ENCODE measurements around the gene UVRAG. TPM values are rescaled to one million over a fixed set of nuclear protein-coding genes. Genes with fewer than 3 reads are reported as not detected.
A peak's percentile ranks its signal among the peaks of the same experiment; 100 is the strongest.

Gene UVRAG
- total RNA-seq, 1 donor from 2014 or later, result 14.7 TPM

- Histone ChIP-seq H3K27ac (no peak overlapping the region), H3K4me1 (peaks cover 14% of the 10 kb centered on the region), H3K4me3 (no peak overlapping the region), H3K27me3 (no peaks in the 10 kb centered on the region), H3K36me3 (no peaks in the 10 kb centered on the region), H3K9me3 (no peaks in the 10 kb centered on the region)
- intact Hi-C loops (cut with DNase I), result no loop called here
- DNase-seq (ENCODE audit: extremely low spot score in 2 of 2), result no peak
- TF ChIP-seq POLR2A (IDR thresholded peaks at IDR 0.05), result no peak
- no peak for TF ChIP-seq CTCF (IDR thresholded peaks at IDR 0.05)
- no peak for TF ChIP-seq POLR2AphosphoS5 (IDR thresholded peaks at IDR 0.05; ENCODE audit: insufficient read depth in 1 of 2, low read depth in 1 of 2)
Measured at GRCh38 chr11:75839851-75840250, 24.8 kb downstream of the UVRAG start.

- intact Hi-C loops (cut with DNase I), result no loop called here
- Histone ChIP-seq H3K4me3 (no peak overlapping the region), H3K9me3 (no peaks in the 10 kb centered on the region), H3K27ac (no peak overlapping the region), H3K27me3 (no peaks in the 10 kb centered on the region), H3K36me3 (no peaks in the 10 kb centered on the region), H3K4me1 (peaks cover 14% of the 10 kb centered on the region)
- no peak for DNase-seq (ENCODE audit: extremely low spot score in 2 of 2)
- no peak for TF ChIP-seq POLR2AphosphoS5 (IDR thresholded peaks at IDR 0.05; ENCODE audit: insufficient read depth in 1 of 2, low read depth in 1 of 2)
- TF ChIP-seq CTCF (IDR thresholded peaks at IDR 0.05), result no peak
- no peak for TF ChIP-seq POLR2A (IDR thresholded peaks at IDR 0.05)
Measured at GRCh38 chr11:75840522-75840921, 25.5 kb downstream of the UVRAG start.

- H3K27ac ChIP-seq, result no peak overlapping the region
Measured at GRCh38 chr11:75841739-75842138, 26.7 kb downstream of the UVRAG start.

GRCh38 chr11:75845324-75845723, 30.3 kb downstream of the UVRAG start:
- TF ChIP-seq POLR2A (IDR thresholded peaks at IDR 0.05) (no peak), CTCF (IDR thresholded peaks at IDR 0.05) (no peak), POLR2AphosphoS5 (IDR thresholded peaks at IDR 0.05; ENCODE audit: insufficient read depth in 1 of 2, low read depth in 1 of 2) (no peak)
- intact Hi-C loops (cut with DNase I), result no loop called here
- no peak for DNase-seq (ENCODE audit: extremely low spot score in 2 of 2)
- Histone ChIP-seq H3K4me1 (peaks cover 16% of the 10 kb centered on the region), H3K27ac (no peak overlapping the region), H3K9me3 (no peaks in the 10 kb centered on the region), H3K36me3 (no peaks in the 10 kb centered on the region), H3K4me3 (no peak overlapping the region), H3K27me3 (no peaks in the 10 kb centered on the region)

More at GRCh38 chr11:75841739-75842138, 26.7 kb downstream of the UVRAG start:
- Histone ChIP-seq H3K9me3 (no peaks in the 10 kb centered on the region), H3K36me3 (no peaks in the 10 kb centered on the region), H3K27me3 (no peaks in the 10 kb centered on the region), H3K4me1 (peaks cover 14% of the 10 kb centered on the region), H3K4me3 (no peak overlapping the region)
- intact Hi-C loops (cut with DNase I), result no loop called here
- TF ChIP-seq POLR2AphosphoS5 (IDR thresholded peaks at IDR 0.05; ENCODE audit: insufficient read depth in 1 of 2, low read depth in 1 of 2) (no peak), CTCF (IDR thresholded peaks at IDR 0.05) (no peak), POLR2A (IDR thresholded peaks at IDR 0.05) (no peak)
- no peak for DNase-seq (ENCODE audit: extremely low spot score in 2 of 2)

GRCh38 chr11:75849894-75850293, 34.9 kb downstream of the UVRAG start:
- intact Hi-C loops (cut with DNase I), result no loop called here
- TF ChIP-seq POLR2A (IDR thresholded peaks at IDR 0.05), result no peak
- TF ChIP-seq POLR2AphosphoS5 (IDR thresholded peaks at IDR 0.05; ENCODE audit: insufficient read depth in 1 of 2, low read depth in 1 of 2), result no peak
- no peak for TF ChIP-seq CTCF (IDR thresholded peaks at IDR 0.05)
- no peak overlapping the region for H3K4me3 ChIP-seq
- peak overlapping the region; percentile 67 for H3K27ac ChIP-seq
- DNase-seq (ENCODE audit: extremely low spot score in 2 of 2), result no peak
- H3K36me3 ChIP-seq, result no peaks in the 10 kb centered on the region
- no peaks in the 10 kb centered on the region for H3K27me3 ChIP-seq
- peaks cover 31% of the 10 kb centered on the region for H3K4me1 ChIP-seq
- no peaks in the 10 kb centered on the region for H3K9me3 ChIP-seq
